Hypothalamus (tissue), 51 donors: ENCODE measurements around the gene DUSP10.

Experiments used
- DNase-seq, 51 donors: peaks; one replicate each; lab custom pipeline; 2025; lab: John Stamatoyannopoulos, UW

Gene DUSP10

DNA sequence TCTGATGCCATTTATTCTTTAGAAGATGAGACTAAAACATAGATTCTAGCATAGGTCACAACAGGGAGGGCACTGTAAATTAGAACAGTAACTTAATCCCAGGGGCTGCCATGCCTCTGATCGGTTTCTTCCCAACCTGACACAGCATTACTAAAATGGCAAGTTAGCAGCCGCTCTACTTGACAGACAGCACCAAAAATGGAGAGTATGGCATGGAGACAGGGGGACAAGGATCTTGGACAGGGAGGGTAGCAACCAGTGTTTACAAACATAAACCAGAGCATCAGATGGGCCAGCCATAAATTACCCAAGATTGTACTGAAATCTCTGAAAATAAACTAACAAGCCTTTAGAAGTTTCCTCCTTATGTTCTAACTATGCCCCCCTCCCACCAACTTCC, 5.9 kb downstream of the DUSP10 start:
- no peak for DNase-seq

DNA sequence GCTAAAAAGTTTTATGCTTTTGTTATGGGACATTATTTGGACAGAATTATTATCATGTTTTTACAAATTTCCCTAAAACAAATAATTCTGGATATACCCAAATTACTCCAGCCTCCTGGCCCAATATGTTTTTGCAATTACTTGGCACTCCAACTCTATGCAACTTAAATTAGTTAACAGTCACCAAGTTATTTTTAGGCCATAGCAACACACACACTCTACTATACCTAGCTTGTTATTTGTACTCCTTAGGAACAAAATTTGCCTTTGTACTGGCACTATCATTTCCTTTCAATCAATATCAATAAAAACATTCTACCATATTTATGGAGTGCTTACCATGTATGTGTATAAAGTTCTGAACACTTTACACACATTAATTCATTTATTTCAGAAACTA, 7.7 kb downstream of the DUSP10 start:
- DNase-seq = no peak

DNA sequence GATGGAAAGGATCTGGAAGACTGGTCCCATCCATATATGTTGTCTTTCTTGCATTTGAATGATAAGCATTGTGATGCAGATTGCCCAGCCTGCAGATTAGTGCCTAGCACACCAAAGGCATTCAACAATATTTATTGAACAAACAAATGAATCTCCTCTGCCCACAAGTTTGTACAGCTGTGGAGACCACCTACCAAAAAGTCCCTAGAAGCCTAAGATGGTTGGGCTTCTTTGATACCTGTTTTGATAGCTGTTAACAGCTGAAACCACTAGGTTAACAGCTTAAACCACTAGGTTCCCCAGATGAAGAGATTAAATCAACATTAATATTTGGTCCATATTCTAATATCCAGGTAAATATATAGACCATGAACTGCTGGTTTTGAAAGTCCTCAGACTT, 9.8 kb downstream of the DUSP10 start:
- no peak for DNase-seq

GRCh38 chr1:221729771-221730330, 12.0 kb downstream of the DUSP10 start:
- DNase-seq = no peak

- DNase-seq = no peak
These were observed 13.8 kb downstream of the DUSP10 start for GRCh38 chr1:221728037-221728505.

GRCh38 chr1:221727146-221728036, 14.5 kb downstream of the DUSP10 start:
- DNase-seq = no peak

DNA sequence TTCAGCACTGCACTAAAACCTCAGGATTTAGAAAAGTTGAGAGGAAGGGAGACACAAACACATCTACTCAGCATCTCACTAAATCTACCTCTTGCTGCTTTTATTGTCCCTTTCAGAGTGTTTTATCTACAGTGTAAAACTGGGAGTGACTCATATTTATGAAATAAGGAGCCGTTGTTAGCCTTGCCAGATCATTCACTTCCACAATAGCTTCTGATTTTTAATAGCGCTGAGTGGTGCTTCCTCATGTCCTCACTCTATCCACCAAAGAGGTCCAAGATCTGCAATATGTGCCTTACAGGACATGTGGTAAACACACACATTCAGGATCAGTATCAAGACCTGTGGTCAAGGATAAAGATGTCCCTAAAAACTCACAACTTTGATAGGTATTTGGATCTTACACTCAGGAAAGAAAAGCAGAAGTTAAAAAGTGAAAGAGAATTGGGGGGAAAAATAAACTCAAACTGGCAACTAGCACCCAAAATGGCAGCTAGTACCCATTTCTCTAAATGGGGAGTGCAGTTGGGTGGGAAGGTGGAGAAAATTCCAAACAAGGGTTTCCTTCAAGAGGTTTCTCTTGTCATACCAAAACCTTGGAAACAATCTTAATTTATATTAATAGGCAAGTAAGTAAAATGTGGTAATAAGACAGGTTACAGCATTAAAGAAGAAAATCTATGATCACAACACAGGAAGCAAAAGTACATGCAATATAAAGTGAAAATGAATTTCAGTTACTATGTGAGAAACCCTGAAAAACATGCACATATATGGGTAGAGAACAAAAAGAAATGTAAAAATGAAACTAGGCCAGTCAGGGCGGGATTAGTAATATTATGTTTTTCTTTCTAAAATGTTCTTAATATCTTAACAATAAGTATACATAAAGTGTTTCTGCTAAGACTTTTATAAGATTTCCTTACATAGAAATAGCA, 15.9 kb downstream of the DUSP10 start:
- no peak for DNase-seq

DNA sequence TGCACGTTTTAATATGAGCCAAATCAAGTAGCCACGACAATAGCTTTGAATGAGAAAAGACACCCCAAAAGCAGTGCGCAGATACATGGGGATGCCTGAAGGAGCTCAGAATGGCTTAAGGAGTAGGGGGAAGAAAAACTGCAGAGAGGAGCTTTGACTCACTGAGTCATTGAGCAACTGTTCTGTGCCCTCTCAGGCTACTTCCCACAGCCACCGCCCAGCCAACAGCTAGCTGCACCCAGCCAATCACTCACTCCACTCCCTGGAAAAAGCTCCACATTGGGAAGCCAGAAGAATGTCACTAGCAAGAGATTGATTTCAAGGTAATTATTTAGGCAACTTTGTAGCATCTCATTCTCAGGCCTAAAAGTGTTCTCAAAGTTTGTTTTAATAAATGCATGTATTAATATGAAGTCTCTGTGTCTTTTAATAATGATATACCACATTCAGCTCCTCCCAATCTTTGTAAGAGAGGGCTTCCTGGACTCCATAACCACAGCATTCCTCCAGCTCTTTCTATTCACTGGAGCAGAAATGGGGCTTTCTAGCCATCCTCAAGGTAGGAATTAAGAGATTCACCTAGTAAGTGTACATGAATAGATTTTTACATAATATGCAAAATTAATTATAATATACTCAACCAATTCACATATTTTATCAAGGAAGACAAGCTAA, 16.8 kb downstream of the DUSP10 start:
- peak in 2 of 51 donors; percentile 22 to 30 for DNase-seq

- no peak for DNase-seq
These were observed 18.0 kb downstream of the DUSP10 start for GRCh38 chr1:221723848-221724236.

DNA sequence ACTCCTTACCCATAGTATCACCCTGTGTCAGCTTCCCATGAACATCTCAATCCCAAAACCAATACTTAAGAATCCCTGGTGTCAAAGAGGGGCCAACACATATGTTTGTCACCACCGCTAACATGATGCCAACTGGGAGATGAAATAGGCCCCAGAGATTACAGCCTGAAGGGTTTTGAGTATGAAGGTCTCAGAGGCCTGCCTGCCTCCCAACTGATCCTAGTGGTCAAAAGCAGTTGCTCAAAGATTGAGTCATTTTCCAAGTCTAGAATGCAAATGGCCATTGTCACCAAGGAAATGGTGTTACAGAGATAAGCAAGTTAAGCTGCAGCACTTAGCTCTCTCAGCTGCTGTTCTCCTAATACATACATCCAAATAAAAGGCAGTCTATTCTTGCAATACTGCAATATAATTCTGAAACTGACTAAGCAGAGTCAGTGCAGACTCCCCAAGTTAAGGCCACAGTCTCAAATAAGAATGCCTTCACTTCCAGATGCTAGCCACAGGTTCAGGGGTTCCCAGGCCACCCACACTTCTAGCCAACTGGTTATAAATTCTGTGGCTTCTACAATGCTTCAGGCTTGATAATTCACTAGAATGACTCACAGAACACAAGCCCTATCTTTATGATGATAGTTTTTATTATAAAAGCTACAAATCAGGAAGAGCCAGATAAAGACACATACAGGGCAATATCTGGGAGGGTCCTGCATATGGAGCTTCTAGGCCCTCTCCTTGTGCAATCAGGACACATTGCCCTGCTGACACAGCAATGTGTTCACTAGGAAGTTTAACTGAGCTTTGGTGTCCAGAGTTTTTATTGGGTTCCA, 18.7 kb downstream of the DUSP10 start:
- DNase-seq = no peak

- no peak for DNase-seq
These were observed 19.5 kb downstream of the DUSP10 start for GRCh38 chr1:221722254-221723017.

DNA sequence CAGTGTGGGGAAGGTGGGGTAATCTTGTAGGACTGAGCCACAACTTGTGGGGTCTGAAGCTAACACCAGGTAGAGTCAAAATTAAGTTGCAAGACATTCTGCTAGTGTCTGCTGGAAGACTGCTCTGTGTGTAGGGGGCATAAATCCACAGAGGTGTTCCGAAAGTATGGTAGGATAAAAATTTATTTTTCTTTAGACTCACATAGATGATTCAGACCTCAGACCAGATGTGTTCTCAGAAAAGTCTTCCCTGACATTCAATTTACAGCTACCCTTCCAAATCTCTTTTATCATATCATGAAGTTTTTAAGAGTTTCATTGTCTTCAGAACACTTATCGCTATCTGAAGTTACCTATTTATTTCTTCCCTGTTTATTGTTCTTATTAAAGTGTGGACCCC, 21.3 kb downstream of the DUSP10 start:
- no peak for DNase-seq

- no peak for DNase-seq
These were observed 21.9 kb downstream of the DUSP10 start for GRCh38 chr1:221719987-221720386.

- DNase-seq = no peak
These were observed 22.7 kb downstream of the DUSP10 start for GRCh38 chr1:221719278-221719597.

DNA sequence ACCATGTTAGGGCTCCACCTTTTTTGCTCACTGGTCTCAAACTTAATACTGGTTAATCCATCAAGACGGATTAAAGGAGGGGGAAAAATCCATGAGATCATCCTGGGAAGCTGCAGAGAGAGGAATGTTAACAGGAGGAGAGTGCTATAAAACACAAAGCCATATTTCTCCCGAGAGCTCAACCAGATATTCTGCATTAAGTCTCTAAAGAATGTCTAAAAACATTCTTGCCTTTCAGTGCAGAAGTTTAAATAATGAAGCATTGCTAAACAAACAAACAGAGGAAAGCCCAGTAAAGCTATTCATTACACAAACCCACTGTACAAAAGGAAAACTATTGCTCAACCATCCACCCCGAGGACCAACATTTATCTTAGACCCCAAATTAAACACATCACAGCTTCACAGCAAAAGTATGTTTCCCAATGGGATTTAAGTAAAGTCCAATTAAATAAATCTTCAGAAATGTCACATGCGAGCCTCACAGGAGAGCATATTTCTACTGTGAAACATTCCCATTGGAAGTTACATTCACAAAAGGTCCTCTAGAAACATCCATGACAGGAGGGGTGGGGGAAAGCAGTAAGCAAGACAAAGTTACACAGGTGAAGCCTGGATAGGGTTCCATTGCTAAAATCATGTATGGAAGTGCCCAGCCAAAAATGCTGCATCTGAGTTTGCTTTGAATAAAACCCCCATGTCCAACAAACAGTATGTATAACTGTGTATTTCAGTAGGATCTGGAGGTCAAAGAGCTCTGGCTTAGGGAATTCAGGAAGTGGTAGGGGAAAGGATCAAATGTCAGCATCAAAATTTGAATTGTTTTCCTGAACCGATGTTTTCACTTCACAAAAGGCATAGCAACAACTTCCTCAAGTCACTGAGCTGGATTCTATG, 23.3 kb downstream of the DUSP10 start:
- DNase-seq = no peak

DNA sequence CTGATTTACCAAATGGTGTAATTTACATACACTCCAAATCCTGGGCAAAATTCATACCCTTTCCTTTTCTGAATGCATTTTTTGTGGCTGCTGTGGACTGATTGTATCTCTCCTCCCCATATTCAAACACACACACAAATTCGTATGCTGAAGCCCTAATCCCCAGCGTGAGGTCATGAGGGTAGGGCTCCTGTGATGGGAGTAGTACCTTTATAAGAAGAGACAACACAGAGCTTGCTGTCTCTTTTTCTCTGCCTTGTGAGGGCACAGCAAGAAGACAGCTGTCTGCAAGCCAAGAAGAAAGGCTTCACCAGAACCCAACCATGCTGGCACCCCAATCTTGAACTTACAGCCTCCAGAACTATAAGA, 24.4 kb downstream of the DUSP10 start:
- no peak for DNase-seq

DNA sequence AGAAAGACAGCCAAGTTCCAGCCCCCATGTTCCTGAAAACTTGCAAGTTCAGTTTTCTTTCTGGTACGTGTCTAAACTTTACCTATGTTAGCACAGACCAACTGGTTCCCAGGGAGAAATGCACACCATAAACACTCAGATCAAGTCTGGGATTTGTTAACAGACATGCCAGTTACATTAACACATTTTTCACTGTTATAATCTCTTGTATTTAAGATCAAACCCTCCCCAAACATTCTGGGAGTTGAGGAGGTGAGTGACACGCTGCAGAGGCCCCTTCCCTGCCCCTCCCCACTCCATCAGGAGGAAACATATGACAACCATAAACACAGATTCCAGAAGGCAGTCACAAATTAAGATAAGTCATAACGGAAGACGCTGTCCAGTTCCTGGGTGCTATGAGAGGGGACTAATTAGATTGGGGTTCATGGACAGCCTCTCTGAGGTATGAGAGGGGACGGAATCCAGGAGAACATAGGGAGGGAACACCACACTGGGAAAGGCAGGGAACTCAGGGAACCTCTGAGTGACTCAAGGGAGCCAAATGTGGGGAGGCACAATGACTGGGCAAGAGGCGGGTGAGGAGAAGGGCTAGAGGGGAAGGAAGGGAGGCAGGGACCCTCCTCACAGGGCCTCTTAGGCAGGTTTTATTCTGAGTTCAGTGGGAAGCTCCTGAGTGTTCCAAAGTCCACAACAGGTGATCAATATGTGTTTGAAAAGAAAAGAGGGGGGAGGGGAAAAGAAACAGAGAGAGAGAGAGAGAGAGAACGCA, 25.0 kb downstream of the DUSP10 start:
- DNase-seq = no peak
